ENCODE measurements around the gene ITPRIP. TPM values are rescaled to one million over a fixed set of nuclear protein-coding genes. Genes with fewer than 3 reads are reported as not detected.

Gene ITPRIP, protein sequence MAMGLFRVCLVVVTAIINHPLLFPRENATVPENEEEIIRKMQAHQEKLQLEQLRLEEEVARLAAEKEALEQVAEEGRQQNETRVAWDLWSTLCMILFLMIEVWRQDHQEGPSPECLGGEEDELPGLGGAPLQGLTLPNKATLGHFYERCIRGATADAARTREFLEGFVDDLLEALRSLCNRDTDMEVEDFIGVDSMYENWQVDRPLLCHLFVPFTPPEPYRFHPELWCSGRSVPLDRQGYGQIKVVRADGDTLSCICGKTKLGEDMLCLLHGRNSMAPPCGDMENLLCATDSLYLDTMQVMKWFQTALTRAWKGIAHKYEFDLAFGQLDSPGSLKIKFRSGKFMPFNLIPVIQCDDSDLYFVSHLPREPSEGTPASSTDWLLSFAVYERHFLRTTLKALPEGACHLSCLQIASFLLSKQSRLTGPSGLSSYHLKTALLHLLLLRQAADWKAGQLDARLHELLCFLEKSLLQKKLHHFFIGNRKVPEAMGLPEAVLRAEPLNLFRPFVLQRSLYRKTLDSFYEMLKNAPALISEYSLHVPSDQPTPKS
- 10 to 100 TPM; 22.6 to 58.2 (median 39.9) TPM for total RNA-seq

DNA sequence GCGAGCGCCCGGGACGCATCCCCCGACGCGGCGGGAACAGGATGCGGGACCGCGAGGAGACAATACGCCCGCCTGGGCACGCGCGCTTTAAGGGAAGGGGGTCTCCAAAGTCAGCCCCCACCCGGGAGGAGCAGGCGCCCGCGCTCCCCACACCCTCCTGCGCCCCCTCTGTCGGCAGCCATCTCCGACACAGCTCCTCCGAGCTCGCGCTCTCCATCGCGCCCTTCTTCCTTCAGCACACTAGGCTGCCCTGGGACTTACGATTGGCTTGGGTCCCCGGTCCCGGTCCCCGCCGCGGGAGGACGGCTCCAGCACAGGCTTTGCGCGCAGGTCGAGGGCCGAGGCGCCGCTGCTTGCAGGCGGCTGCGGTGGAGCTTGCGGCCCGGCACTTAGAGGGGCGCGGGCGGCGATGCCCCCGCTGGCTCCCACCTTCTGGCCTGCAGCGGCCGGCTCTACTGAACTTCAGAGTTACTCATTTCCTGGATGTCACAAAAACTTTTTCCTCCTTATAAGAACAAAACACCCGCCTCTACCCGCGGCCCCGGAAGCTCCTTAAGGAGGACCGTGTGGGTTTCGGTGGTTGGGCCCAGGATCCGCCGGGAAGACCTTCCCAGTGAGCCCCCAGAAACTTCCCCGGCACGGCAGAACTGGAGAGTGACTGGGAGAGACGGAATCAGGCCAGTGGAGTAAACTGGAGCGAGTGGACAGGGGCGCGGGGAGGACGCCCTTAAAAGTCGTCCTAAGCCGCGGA lies at the start of gene ITPRIP:
ITPRIP (minus strand) TSS at position 481 of the 751 bp plus-strand sequence. CDS start 22,414 bp downstream, outside the sequence.
- H3K27me3 ChIP-seq = no peaks in the 10 kb centered on the region
- H3K9me3 ChIP-seq = no peaks in the 10 kb centered on the region
- WGBS, 2 donors = 0% methylated on average over 51 to 63 of the region's 70 CpGs
- H3K4me1 ChIP-seq = peaks cover 0 to 59% (median 32%) of the 10 kb centered on the region in 4 donors
- H3K27ac ChIP-seq = peak within 1 kb of the TSS; percentile 91 to 98 (median 96)
- no peaks in the 10 kb centered on the region for H3K36me3 ChIP-seq
- peak within 1 kb of the TSS; percentile 83 to 99 (median 95) for H3K4me3 ChIP-seq
- peak; percentile 71 to 81 for DNase-seq (ENCODE audit: low spot score in 2 of 2)
- TF ChIP-seq EP300 (IDR thresholded peaks at IDR 0.05) (peak; percentile 26 to 96), POLR2A (IDR thresholded peaks at IDR 0.05) (peak; percentile 70 to 92)
- TF ChIP-seq, protein P1, sequence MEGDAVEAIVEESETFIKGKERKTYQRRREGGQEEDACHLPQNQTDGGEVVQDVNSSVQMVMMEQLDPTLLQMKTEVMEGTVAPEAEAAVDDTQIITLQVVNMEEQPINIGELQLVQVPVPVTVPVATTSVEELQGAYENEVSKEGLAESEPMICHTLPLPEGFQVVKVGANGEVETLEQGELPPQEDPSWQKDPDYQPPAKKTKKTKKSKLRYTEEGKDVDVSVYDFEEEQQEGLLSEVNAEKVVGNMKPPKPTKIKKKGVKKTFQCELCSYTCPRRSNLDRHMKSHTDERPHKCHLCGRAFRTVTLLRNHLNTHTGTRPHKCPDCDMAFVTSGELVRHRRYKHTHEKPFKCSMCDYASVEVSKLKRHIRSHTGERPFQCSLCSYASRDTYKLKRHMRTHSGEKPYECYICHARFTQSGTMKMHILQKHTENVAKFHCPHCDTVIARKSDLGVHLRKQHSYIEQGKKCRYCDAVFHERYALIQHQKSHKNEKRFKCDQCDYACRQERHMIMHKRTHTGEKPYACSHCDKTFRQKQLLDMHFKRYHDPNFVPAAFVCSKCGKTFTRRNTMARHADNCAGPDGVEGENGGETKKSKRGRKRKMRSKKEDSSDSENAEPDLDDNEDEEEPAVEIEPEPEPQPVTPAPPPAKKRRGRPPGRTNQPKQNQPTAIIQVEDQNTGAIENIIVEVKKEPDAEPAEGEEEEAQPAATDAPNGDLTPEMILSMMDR (IDR thresholded peaks at IDR 0.05) = peak in 3 of 5 experiments; percentile 15 to 47 (median 43)

DNA sequence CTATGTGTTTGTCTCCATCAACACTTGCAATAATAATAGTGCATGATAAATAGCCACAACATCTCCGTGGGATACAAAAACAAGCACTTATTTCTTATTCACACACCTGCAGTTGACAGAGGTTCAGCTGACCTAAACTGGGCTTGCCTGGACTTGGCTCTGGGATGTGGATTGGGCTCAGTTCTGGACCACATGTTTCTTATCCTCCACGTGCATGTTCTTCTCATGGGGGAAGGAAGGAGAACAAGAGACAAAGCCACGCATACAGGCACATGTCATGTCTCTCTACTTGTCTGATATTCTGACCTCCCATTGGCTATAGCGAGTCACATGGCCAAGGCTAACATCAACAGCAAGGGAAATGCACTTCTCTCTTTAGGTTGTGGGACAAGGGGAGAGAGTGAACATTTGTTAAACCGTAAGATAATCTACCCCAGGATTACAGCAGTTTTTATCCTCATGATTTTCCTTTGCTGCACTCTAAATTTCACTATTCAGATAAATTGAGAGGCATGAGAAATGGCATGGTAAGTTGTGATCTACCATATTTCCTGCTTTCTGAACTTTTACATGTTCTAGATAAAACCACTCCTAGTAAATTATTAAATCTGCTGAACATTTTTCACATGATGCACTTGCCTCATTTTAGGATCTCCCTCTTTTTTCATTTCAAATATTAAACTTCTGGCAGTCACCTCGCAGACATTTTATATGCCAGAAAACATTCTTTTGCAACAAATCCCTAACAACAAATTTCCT lies 49.0 kb upstream of the ITPRIP start:
- Histone ChIP-seq H3K9me3 (no peaks in the 10 kb centered on the region), H3K27ac (no peak overlapping the region), H3K4me1 (no peaks in the 10 kb centered on the region), H3K36me3 (no peaks in the 10 kb centered on the region), H3K4me3 (no peak overlapping the region), H3K27me3 (no peaks in the 10 kb centered on the region)
- 67 to 74% methylated on average over 6 of the region's 6 CpGs for WGBS, 2 donors
- DNase-seq (ENCODE audit: low spot score in 2 of 2) = no peak
- TF ChIP-seq EP300 (IDR thresholded peaks at IDR 0.05) (no peak), POLR2A (IDR thresholded peaks at IDR 0.05) (no peak)
- TF ChIP-seq, protein P1 (IDR thresholded peaks at IDR 0.05) = no peak

DNA sequence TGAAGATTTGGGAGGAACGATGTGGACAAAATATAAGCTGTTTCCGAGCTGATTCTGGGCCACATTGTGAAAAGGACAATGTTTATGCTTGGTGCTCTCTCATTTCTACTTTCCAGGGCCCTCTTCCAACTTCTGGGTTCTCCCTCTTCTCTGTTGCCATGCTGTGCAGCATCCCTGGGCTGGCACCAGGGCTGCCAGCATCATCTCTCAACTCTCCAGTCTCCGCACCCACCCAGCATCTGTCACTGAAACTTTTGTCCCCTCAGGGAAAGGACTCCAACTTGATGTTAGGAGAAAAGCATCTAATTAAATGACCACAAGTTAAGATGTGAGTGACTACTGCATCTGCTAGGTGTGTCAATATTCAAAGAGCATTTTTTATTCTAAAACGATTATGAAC lies 42.1 kb upstream of the ITPRIP start:
- 81% methylated on average over 4 of the region's 4 CpGs for WGBS, 2 donors
- peaks cover 0 to 1% of the 10 kb centered on the region in 2 donors for H3K27me3 ChIP-seq
- DNase-seq (ENCODE audit: low spot score in 2 of 2) = no peak
- H3K4me3 ChIP-seq = no peak overlapping the region
- TF ChIP-seq POLR2A (IDR thresholded peaks at IDR 0.05) (no peak), EP300 (IDR thresholded peaks at IDR 0.05) (no peak)
- TF ChIP-seq, protein P1 (IDR thresholded peaks at IDR 0.05) = no peak
- no peak overlapping the region for H3K27ac ChIP-seq
- H3K4me1 ChIP-seq = no peaks in the 10 kb centered on the region
- H3K9me3 ChIP-seq = no peaks in the 10 kb centered on the region
- no peaks in the 10 kb centered on the region for H3K36me3 ChIP-seq

DNA sequence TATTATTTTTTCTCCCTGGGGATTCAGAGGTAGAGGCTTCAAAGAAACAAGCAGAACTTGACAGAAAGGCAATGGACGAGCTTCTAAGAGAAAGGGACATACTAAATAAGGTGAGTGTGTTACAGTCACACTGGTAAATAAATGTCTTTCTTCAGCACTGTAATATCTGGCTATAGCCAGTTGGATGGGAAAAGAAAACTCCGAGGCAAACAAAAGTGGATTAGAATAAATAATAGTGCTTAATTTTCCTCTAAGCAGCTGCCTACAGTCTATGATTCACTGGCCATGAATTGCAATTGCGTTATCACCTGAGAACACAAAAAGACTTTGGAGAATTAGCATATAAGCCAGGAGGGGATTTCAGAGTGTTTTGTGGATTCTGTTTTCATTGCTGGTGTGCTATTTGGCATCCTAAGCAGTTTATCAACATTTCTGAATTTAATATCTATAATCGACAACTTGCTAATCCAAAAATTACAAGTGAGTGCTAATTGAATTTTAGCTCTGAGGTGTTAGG lies 38.6 kb upstream of the ITPRIP start:
- TF ChIP-seq, protein P1 (IDR thresholded peaks at IDR 0.05) = no peak
- no peak for TF ChIP-seq POLR2A (IDR thresholded peaks at IDR 0.05)
- TF ChIP-seq EP300 (IDR thresholded peaks at IDR 0.05) = no peak
- H3K36me3 ChIP-seq = no peaks in the 10 kb centered on the region
- H3K27ac ChIP-seq = no peak overlapping the region
- no peak overlapping the region for H3K4me3 ChIP-seq
- H3K27me3 ChIP-seq = peaks cover 0 to 4% of the 10 kb centered on the region in 2 donors
- peaks cover 0 to 4% (median under 1%) of the 10 kb centered on the region in 4 donors for H3K9me3 ChIP-seq
- 78 to 79% methylated on average over 4 of the region's 4 CpGs for WGBS, 2 donors
- H3K4me1 ChIP-seq = no peaks in the 10 kb centered on the region
- no peak for DNase-seq (ENCODE audit: low spot score in 2 of 2)

Data from tibial nerve (tissue), 4 donors.